ENCODE results near the gene GPC5. TPM values are rescaled to one million over a fixed set of nuclear protein-coding genes. Genes with fewer than 3 reads are reported as not detected.

The GPC5 gene
- total and polyA plus RNA-seq, 10 donors = 0.04 to 0.83 (median 0.26) TPM; not detected in 3

DNA sequence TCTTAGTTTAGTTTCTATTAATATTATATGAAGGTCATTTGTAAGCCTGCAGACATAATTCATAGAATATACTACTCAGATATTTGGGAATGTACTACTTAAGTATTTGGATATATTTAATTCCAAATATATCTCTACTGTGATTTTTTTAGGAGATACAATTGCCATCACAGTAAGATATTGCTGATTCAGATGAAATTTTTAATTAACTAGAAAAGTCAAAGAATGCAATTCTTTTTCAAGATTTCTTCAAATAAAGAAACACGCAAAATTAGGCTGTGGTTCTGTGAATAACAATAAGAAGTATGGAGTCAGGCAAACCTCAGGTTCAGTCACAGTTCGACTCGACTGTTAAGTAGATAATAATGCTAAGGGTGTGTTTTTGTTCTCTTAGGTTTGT, 1277.8 kb downstream of the GPC5 start:
- no peak for DNase-seq
- H3K4me3 ChIP-seq = no peak overlapping the region
- no peaks in the 10 kb centered on the region for H3K4me1 ChIP-seq
- intact Hi-C loops (cut with DNase I; ENCODE audit: low total_unique reads) = no loop called here
- TF ChIP-seq, protein P1, sequence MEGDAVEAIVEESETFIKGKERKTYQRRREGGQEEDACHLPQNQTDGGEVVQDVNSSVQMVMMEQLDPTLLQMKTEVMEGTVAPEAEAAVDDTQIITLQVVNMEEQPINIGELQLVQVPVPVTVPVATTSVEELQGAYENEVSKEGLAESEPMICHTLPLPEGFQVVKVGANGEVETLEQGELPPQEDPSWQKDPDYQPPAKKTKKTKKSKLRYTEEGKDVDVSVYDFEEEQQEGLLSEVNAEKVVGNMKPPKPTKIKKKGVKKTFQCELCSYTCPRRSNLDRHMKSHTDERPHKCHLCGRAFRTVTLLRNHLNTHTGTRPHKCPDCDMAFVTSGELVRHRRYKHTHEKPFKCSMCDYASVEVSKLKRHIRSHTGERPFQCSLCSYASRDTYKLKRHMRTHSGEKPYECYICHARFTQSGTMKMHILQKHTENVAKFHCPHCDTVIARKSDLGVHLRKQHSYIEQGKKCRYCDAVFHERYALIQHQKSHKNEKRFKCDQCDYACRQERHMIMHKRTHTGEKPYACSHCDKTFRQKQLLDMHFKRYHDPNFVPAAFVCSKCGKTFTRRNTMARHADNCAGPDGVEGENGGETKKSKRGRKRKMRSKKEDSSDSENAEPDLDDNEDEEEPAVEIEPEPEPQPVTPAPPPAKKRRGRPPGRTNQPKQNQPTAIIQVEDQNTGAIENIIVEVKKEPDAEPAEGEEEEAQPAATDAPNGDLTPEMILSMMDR (IDR thresholded peaks at IDR 0.05 in 8 of 11, conservative IDR thresholded peaks at IDR 0.05 in 3 of 11) = no peak
- 65 to 93% (median 78%) methylated on average over 3 of the region's 3 CpGs for WGBS, 5 donors
- no peak overlapping the region for H3K27ac ChIP-seq
- no peaks in the 10 kb centered on the region for H3K36me3 ChIP-seq
- peaks cover 0 to 12% (median 0%) of the 10 kb centered on the region in 8 donors for H3K9me3 ChIP-seq
- no peaks in the 10 kb centered on the region for H3K27me3 ChIP-seq (replicated peaks in 1 of 7)

DNA sequence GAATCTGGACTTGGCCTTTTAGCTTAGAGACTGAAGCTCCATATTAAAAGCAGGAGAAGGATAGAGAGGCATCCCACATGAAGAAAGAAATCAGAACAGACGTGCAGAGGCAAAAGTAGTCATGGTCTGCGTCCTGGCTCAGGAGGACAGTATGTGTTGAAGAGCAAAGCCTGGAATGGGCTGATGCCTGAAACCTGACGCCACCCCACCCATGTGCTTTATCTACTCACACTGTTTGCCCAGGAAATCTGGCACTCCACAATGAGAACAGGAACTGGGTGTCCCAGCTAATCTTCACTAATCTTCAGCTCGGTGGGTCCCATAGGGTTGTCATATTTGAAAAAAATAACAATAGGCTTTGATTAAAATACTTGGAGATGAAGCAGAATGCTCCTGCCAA, 1279.2 kb downstream of the GPC5 start:
- 60 to 72% (median 63%) methylated on average over 4 of the region's 4 CpGs for WGBS, 5 donors
- intact Hi-C loops (cut with DNase I; ENCODE audit: low total_unique reads) = no loop called here
- no peak overlapping the region for H3K27ac ChIP-seq
- no peaks in the 10 kb centered on the region for H3K4me1 ChIP-seq
- H3K27me3 ChIP-seq (replicated peaks in 1 of 7) = no peaks in the 10 kb centered on the region
- peaks cover 0 to 7% (median 0%) of the 10 kb centered on the region in 8 donors for H3K9me3 ChIP-seq
- TF ChIP-seq, protein P1 (IDR thresholded peaks at IDR 0.05 in 8 of 11, conservative IDR thresholded peaks at IDR 0.05 in 3 of 11) = no peak
- TF ChIP-seq POLR2AphosphoS5 (IDR thresholded peaks at IDR 0.05) (no peak), POLR2A (IDR thresholded peaks at IDR 0.05) (no peak)
- no peak for DNase-seq
- H3K4me3 ChIP-seq = no peak overlapping the region
- H3K36me3 ChIP-seq = no peaks in the 10 kb centered on the region

DNA sequence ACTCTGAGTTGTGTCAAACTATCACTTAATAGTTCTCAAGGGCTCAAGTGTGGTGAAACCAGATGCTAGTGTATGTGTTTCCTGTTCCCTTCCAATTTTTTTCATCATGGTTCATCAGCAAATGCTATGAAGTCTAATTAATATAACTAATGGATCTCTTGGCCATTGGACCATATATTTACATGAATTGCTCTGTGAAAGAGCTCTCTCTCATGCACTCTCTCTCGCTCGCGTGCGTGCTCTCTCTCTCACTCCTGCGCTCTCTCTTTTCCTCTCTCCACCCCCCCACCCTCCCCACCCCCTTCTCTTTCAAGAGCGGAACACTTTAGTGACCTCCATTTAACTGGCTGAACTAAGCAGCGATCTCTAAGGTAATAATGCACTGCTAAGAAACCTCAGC, 1281.2 kb downstream of the GPC5 start:
- TF ChIP-seq POLR2AphosphoS5 (IDR thresholded peaks at IDR 0.05) (no peak), POLR2A (IDR thresholded peaks at IDR 0.05) (no peak)
- TF ChIP-seq, protein P1 (IDR thresholded peaks at IDR 0.05 in 8 of 11, conservative IDR thresholded peaks at IDR 0.05 in 3 of 11) = no peak
- Histone ChIP-seq H3K36me3 (no peaks in the 10 kb centered on the region), H3K27ac (no peak overlapping the region), H3K4me3 (no peak overlapping the region), H3K4me1 (no peaks in the 10 kb centered on the region), H3K9me3 (peaks cover 0 to 11% (median under 1%) of the 10 kb centered on the region in 8 donors), H3K27me3 (replicated peaks in 1 of 7) (no peaks in the 10 kb centered on the region)
- DNase-seq = no peak
- WGBS, 5 donors = 88 to 95% (median 92%) methylated on average over 7 of the region's 7 CpGs
- intact Hi-C loops (cut with DNase I; ENCODE audit: low total_unique reads) = no loop called here

DNA sequence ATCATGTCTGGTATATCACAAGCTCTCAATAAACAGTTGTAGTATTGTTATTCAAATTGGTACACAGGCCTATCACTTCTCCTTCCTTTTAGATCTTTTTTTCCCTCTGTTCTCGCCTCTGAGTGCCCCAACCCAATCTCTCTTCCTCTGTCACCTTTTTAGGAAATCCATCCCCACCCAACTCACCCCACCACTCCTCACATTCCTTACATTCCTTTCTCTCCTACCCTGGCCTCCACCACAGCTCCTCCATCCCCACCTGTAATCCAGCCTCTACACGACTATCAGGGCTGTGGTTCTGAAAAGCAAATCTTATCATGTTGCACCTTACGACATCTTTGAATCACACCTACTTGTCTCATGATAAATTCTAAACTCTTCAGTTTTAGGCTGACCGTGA, 1282.8 kb downstream of the GPC5 start:
- Histone ChIP-seq H3K27me3 (replicated peaks in 1 of 7) (no peaks in the 10 kb centered on the region), H3K36me3 (no peaks in the 10 kb centered on the region), H3K4me3 (no peak overlapping the region), H3K4me1 (no peaks in the 10 kb centered on the region), H3K9me3 (peaks cover 0 to 17% (median 2%) of the 10 kb centered on the region in 8 donors), H3K27ac (no peak overlapping the region)
- intact Hi-C loops (cut with DNase I; ENCODE audit: low total_unique reads) = no loop called here
- no peak for DNase-seq
- 79 to 83% (median 81%) methylated on average over 4 of the region's 4 CpGs for WGBS, 5 donors
- no peak for TF ChIP-seq POLR2AphosphoS5 (IDR thresholded peaks at IDR 0.05)
- TF ChIP-seq, protein P1 (IDR thresholded peaks at IDR 0.05 in 8 of 11, conservative IDR thresholded peaks at IDR 0.05 in 3 of 11) = no peak
- no peak for TF ChIP-seq POLR2A (IDR thresholded peaks at IDR 0.05)

Measured in spleen (tissue), 11 donors.